HG02840 (cell line): ENCODE measurements around the gene SYCP3.

Source experiments
- ATAC-seq: cut with Tn5 transposase; IDR thresholded peaks from one replicate; pipeline ENCODE4 v1.9.1; 2021; ENCODE audit warnings: mild to moderate bottlenecking, moderate library complexity, moderate number of reproducible peaks; ENCODE audit not compliant: unreplicated experiment, low FRiP score

SYCP3 gene

GRCh38 chr12:101714877-101715444 is 24.3 kb downstream of the SYCP3 start:
- ATAC-seq = no peak

GRCh38 chr12:101713930-101714329 is 25.3 kb downstream of the SYCP3 start:
- ATAC-seq = no peak

- no peak for ATAC-seq
Measured at GRCh38 chr12:101713059-101713682, 26.1 kb downstream of the SYCP3 start.

- no peak for ATAC-seq
Measured at GRCh38 chr12:101710288-101710687, 29.0 kb downstream of the SYCP3 start.

- no peak for ATAC-seq
Measured at GRCh38 chr12:101707131-101707782, 32.0 kb downstream of the SYCP3 start.

GRCh38 chr12:101706403-101706802 is 32.9 kb downstream of the SYCP3 start:
- no peak for ATAC-seq

GRCh38 chr12:101703487-101703886 is 35.8 kb downstream of the SYCP3 start:
- ATAC-seq = no peak

- ATAC-seq = no peak
Measured at GRCh38 chr12:101700299-101700820, 38.9 kb downstream of the SYCP3 start.

- ATAC-seq = no peak
Measured at GRCh38 chr12:101698800-101699347, 40.4 kb downstream of the SYCP3 start.

GRCh38 chr12:101697930-101698799 is 41.1 kb downstream of the SYCP3 start:
- ATAC-seq = peak; percentile 40

GRCh38 chr12:101697197-101697929 is 41.9 kb downstream of the SYCP3 start, which contains the start of gene CHPT1:
CHPT1 (plus strand) TSS chr12:101697640; CDS start chr12:101697862, 222 bp downstream.
- ATAC-seq = peak; percentile 55

GRCh38 chr12:101696251-101697196 is 42.7 kb downstream of the SYCP3 start:
- ATAC-seq = no peak

- no peak for ATAC-seq
Measured at GRCh38 chr12:101695706-101696105, 43.6 kb downstream of the SYCP3 start.

- no peak for ATAC-seq
Measured at GRCh38 chr12:101694986-101695385, 44.3 kb downstream of the SYCP3 start.

- ATAC-seq = no peak
Measured at GRCh38 chr12:101694297-101694848, 44.9 kb downstream of the SYCP3 start.

GRCh38 chr12:101691503-101692096 is 47.7 kb downstream of the SYCP3 start:
- no peak for ATAC-seq

- no peak for ATAC-seq
Measured at GRCh38 chr12:101690544-101691098, 48.6 kb downstream of the SYCP3 start.

- no peak for ATAC-seq
Measured at GRCh38 chr12:101686176-101686575, 53.1 kb downstream of the SYCP3 start.
